HG02970 (cell line): ENCODE measurements around the gene GAPVD1.
A peak's percentile ranks its signal among the peaks of the same experiment; 100 is the strongest.
"Not testable (repeated sequence)": the region's sequence is repeated elsewhere in the genome, so short reads cannot be mapped to it uniquely, and the experiment has no call there.

Source experiments
- ATAC-seq: cut with Tn5 transposase; IDR thresholded peaks from one replicate; pipeline ENCODE4 v1.9.1; 2021; ENCODE audit warnings: mild to moderate bottlenecking, moderate library complexity, moderate number of reproducible peaks; ENCODE audit not compliant: unreplicated experiment, low FRiP score

Gene GAPVD1, protein sequence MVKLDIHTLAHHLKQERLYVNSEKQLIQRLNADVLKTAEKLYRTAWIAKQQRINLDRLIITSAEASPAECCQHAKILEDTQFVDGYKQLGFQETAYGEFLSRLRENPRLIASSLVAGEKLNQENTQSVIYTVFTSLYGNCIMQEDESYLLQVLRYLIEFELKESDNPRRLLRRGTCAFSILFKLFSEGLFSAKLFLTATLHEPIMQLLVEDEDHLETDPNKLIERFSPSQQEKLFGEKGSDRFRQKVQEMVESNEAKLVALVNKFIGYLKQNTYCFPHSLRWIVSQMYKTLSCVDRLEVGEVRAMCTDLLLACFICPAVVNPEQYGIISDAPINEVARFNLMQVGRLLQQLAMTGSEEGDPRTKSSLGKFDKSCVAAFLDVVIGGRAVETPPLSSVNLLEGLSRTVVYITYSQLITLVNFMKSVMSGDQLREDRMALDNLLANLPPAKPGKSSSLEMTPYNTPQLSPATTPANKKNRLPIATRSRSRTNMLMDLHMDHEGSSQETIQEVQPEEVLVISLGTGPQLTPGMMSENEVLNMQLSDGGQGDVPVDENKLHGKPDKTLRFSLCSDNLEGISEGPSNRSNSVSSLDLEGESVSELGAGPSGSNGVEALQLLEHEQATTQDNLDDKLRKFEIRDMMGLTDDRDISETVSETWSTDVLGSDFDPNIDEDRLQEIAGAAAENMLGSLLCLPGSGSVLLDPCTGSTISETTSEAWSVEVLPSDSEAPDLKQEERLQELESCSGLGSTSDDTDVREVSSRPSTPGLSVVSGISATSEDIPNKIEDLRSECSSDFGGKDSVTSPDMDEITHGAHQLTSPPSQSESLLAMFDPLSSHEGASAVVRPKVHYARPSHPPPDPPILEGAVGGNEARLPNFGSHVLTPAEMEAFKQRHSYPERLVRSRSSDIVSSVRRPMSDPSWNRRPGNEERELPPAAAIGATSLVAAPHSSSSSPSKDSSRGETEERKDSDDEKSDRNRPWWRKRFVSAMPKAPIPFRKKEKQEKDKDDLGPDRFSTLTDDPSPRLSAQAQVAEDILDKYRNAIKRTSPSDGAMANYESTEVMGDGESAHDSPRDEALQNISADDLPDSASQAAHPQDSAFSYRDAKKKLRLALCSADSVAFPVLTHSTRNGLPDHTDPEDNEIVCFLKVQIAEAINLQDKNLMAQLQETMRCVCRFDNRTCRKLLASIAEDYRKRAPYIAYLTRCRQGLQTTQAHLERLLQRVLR (N-terminal part only)

DNA sequence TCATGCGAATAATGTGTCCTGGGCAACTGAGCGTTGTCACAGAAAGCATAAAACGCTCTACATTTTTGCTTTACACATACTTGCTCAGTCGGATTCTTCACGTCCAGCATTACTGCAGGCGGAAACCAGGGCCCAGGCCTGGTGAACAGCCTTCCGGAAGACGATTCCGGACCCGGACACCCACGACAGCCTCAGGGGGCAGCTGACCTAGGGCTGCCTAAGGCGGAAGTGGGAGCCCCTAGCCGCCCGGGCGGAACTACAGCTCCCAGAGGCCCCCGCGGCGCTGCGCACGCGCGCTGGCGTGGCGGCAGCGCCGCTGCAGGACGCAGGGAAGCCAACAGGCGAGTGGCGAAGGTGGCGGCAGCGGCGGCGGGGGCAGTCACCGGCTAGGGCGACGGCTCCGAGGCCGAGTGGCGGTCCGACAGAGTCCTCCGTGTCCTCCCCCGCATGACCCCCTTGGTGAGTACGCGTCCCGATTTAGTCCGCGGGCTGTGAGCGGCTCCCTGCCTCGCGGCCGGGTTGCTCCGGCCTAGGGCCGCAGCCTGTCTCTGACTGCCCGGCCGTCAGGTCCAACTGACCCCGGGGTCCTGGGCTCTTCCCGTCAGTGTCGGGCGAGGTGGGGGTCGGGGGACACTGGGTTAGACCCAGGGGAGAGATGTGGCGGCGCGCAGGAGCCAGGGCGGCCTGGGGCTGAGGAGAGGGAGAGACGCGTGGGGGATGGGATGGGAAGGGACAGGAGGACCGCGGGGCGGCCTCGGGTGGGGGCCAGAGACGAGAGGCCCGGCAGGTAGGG lies at the start of gene GAPVD1:
Gene GAPVD1, plus strand, starts transcription at position 326 of the 793 bp plus-strand sequence. CDS start 37,096 bp downstream, outside the sequence.
- peak; percentile 90 for ATAC-seq

DNA sequence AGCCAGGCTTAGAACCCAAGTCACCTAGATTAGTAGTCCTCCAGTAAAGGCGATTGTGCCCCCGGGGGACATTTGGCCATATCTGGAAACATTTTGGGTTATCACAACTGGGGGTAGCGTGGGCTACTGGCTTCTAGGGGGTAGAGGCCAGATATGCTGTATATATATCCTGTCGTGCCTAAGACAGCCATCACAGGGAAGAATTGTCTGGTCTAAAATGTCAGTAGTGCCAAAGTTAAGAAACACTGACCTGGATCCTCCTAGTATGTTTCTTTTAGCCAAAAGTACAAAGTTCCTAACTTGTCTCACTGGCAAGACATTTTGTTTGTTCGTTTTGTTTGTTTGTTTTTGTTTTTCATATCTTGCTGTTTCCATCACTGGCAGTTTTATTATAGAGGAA lies 47.4 kb upstream of the GAPVD1 start:
- no peak for ATAC-seq

DNA sequence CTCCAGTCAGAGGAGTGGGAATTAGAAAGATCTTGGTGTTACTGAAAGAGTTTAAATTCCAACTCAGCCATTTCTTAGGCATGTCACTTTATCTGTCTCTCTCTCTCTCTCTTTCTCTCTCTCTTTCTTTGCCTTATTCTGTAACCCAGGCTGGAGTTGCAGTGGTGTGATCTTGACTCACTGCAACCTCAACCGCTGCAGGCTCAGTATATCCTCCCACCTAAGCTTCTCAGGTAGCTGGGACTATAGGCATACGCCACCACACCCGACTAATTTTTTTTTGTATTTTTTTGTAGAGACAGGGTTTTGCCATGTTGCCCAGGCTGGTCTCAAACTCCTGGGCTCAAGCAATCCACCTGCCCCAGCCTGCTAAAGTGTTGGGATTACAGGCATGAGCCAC lies 43.0 kb upstream of the GAPVD1 start:
- ATAC-seq = no peak

DNA sequence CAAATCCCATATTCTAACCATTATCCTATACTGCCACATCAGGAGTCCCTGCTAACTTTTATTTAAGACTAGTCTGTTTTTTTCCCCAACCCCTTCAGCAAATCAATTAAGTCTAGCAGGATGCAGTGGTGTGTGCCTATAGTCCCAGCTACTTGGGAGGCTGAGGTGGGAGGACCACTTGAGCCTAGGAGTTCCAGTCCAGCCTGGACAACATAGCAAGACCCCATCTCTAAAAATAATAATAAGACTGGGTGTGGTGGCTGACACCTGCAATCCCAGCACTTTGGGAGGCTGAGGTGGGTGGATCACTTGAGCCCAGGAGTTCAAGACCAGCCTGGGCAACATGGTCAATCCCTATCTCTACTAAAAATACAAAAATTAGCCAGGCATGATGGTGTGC lies 36.8 kb upstream of the GAPVD1 start:
- not testable (repeated sequence) for ATAC-seq

DNA sequence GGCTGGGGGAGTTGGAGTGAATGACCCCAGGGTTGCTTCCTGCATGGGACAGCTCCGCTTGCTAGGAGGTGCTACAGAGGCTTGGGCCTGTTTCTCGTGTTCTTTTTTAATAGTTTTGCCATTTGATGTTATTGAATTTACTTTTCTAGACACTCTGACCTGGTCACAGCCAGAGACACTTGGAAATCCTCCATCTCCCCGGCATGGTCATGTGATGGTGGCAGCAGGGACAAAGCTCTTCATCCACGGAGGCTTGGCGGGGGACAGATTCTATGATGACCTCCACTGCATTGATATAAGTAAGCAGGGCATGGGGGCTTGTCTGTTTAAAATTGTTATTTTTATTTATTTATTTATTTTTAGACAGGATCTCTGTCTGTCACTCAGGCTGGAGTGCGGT lies 33.9 kb upstream of the GAPVD1 start:
- no peak for ATAC-seq

DNA sequence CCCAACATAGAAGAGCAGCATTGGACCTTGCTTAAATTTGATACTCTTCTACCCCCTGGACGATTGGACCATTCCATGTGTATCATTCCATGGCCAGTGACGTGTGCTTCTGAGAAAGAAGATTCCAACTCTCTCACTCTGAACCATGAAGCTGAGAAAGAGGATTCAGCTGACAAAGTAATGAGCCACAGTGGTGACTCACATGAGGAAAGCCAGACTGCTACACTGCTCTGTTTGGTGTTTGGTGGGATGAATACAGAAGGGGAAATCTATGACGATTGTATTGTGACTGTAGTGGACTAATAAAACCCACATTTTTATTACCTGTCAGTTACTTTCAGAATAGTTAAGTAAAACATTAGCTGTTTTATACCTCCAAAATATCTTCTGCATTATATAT lies 27.9 kb upstream of the GAPVD1 start:
- no peak for ATAC-seq

DNA sequence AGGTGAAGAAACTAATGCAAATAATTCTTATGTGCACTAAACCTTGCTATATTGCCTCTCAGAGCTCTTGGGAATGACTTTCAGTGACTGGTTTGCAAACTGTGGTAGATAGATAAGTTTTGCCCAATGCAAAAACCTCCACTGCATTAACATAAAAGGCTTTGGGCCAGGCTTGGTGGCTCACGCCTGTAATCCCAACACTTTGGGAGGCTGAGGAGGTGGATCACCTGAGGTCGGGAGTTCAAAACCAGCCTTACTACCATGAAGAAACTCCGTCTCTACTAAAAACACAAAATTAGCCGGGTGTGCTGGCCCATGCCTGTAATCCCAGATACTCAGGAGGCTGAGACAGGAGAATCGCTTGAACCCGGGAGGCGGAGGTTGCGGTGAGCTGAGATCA lies 27.5 kb upstream of the GAPVD1 start:
- ATAC-seq = not testable (repeated sequence)

DNA sequence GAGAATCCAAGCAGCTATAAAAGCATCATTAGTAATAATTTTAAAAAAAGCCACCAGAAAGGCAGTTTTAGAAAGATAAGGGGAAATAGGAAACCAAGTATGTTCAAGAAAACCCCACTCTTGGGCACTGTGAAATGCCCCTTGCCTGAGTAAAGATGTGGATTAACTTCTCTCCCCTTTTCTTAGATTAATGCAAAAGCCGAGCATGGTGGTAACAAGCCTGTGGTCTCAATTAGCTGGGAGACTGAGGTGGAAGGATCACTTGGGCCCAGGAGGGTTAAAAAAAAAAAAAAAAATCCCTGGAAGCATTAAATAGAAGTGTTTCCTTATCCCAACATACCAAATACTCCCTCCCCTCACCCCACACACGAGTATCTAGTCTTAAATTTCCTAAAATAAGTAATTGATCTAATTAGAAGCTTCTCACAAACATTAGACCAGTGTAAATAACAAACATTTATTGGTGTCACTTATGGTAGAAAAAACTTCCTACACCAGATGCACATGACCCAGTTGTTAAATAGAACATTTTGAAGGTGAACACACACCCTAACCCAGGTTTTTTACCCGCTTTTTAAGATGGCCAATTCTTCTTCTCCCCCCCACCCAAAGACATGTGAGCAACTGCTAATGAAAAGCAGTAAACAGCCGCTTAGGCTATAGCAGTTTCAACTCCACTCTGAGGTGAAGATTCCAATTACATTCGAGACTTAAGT lies 25.7 kb upstream of the GAPVD1 start:
- no peak for ATAC-seq

DNA sequence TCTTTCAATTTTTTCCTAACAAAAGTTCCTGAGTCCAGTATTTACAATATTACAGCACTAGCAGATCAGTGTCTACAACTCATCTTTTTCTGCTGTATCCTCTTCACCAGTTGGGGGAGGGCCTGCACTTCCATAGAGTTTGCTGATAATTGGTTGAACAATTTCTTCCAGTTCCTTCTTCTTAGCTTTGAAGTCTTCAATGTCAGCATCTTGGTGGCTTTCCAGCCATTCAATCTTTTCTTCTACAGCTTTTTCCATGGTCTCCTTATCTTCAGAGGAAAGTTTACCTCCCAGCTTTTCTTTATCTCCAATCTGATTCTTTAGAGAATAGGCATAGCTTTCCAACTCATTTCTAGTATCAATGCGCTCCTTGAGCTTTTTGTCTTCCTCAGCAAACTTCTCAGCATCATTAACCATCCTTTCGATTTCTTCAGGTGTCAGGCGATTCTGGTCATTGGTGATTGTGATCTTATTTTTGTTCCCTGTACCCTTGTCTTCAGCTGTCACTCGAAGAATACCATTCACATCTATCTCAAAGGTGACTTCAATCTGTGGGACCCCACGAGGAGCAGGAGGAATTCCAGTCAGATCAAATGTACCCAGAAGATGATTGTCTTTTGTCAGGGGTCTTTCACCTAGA lies 25.0 kb upstream of the GAPVD1 start:
- ATAC-seq = not testable (repeated sequence)

DNA sequence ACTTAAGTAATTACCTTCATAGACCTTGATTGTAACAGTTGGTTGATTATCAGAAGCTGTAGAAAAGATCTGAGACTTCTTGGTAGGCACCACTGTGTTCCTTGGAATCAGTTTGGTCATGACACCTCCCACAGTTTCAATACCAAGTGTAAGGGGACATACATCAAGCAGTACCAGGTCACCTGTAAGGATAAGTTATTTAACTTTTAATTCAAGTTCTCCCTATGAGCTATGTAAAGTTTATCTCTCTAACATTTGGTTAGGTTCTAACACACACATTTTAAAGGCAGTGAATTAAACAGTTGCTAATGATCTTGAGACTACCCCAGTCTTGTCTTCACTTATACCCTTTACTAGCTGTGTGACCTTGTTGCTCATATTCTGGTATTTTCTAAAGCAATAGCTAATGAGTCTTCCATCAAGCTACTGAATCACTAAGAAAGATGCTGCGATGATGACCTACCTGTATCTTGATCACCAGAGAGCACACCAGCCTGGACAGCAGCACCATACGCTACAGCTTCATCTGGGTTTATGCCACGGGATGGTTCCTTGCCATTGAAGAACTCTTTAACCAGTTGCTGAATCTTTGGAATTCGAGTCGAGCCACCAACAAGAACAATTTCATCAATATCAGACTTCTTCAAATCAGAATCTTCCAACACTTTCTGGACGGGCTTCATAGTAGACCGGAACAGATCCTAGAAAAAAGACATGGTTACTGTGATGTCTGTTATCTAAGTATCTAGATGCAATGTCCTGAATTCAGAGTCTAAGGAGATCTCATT lies 23.3 kb upstream of the GAPVD1 start:
- ATAC-seq = no peak

DNA sequence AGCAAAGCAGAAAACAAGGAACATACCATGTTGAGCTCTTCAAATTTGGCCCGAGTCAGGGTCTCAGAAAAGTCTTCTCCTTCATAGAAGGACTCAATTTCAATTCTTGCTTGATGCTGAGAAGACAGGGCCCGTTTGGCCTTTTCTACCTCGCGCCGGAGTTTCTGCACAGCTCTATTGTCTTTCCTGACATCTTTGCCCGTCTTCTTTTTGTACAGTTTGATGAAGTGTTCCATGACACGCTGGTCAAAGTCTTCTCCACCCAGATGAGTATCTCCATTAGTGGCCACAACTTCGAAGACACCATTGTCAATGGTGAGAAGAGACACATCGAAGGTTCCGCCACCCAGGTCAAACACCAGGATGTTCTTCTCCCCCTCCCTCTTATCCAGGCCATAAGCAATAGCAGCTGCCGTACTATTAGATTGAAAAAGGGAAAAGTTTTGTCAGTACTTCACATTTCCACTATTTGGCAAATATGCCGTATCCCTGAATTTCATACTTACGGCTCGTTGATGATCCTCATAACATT lies 22.6 kb upstream of the GAPVD1 start:
- ATAC-seq = no peak

DNA sequence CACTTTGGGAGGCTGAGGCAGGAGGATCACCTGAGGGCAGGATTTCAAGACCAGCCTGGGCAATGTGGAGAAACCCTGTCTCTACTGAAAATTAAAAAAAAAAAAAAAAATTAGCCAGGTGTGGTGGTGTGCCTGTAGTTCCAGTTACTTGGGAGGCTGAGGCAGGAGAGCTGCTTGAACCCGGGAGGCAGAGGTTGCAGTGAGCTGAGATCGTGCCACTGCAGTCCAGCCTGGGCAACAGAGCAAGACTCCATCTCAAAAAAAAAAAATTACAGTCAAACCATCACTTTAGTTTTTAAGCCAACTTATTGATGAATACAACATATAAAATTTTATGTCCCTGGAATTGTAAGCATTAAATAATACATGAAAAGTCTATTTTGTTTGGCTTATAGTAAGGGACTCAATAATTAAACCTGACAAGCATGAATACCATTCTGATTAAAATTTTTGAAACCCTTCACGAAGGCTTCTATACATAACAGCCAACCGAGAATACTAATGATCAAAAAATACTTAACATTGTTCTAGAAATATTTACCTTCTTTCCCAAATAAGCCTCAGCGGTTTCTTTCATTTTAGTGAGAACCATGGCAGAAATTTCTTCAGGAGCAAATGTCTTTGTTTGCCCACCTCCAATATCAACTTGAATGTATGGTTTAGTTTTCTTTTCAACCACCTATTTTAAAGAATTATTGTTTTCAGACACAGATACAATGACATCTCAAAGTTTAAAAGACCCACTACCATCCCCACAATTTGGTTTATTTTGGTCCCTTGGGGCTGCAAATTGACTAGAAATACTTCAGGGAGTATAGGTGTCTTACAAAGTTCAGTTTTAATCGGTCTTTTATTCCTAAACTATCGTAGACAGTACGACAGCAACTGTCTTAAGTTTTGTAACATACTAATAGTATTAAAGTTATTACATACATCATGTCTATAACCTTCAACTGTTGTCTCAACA lies 21.7 kb upstream of the GAPVD1 start:
- no peak for ATAC-seq

DNA sequence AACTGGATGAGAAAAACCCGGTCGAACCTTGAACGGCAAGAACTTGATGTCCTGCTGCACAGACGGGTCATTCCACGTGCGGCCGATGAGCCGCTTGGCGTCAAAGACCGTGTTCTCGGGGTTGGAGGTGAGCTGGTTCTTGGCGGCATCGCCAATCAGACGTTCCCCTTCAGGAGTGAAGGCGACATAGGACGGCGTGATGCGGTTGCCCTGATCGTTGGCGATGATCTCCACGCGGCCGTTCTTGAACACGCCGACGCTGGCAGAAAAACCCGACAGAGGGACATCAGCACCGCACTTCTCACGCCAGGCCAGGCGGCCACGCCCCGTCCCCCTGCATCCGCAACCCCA lies 21.0 kb upstream of the GAPVD1 start:
- ATAC-seq = no peak

DNA sequence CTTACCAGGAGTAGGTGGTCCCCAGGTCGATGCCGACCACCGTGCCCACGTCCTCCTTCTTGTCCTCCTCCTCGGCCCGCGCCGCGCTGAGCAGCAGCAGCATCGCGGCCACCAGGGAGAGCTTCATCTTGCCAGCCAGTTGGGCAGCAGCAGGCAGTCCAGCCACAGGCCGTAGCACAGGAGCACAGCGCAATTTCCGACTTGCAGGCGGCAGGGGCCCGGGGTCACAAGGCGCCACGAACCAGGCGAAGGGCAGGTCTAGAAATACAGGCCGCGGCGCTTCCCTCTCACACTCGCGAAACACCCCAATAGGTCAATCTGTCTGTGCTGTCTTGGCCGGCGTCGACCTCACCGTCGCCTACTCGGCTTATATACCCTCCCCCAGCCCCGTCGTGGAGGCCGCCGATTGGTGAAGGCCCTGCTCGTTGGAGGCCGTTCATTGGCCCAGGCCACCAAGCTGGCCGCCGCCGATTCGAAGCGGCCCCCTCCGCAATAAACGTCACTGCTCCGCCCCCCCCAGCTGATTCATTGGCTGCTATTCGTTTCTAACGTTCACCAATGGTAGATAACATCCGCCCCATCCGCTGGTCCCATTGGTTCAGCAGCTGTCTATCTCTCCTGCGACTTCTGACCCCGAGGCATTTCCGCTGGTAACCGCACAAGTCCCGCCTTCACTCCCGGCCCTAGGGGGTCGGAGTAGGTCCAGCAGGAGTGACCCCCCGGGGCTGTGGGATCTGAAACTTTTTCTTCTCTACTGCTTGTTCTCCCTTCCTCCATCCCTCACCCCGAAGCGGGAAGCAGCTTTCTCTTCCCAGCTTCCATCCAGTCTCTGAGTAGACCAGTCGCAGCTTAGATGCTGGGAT lies 20.4 kb upstream of the GAPVD1 start, which contains the start of gene HSPA5:
Gene HSPA5, minus strand, starts transcription at position 344 of the 863 bp plus-strand sequence. Its CDS starts 217 bp downstream, at position 127.
- ATAC-seq = peak; percentile 91

DNA sequence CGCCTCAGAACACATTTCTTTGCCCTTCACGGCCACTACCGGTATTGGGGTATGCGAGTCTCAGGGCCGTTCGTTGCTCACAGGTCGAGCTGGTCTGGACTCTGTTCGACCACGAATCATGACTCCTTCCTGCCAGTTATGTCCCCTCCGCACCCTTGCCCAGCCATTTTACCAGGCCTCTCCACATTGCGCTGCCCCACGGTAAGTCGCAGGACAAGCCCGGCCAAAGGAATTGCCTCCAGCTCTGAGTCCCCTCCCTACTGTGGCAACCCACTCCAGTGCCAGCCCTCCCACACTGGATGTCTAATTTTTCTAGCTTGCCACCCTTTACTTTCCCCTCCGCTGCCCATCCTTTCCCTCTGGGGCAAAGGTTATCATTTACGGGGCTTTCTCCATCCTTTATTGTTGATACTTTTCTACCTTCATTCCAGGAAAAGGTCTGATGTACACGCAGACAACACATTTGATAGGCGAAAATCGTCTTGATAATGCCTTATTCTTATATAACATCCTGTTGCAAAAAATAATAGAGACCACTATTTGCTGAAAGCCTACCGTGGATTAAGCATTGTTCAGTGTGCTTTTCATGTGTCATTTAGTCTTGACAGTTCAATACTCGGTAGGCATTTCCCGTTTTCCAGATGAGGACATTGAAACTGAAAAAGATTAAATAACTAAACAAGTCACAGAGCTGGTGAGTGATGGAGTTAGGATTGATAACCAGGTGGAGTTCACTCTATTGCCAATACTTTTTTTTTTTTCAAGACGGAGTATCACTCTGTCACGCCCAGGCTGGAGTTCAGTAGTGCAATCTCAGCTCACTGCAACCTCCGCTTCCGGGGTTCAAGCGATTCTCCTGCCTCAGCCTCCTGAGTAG lies 19.5 kb upstream of the GAPVD1 start:
- ATAC-seq = no peak
